AG04450 (cell line): ENCODE data around the gene PTPRG. TPM values are rescaled to one million over a fixed set of nuclear protein-coding genes. Genes with fewer than 3 reads are reported as not detected.

Experiments used
- CTCF ChIA-PET: fragments of 300-600, 350-600 bp; formaldehyde crosslinking; extraction: SDS; loops from one replicate; lab custom pipeline; 2022; ENCODE audit warnings: antibody characterized with exemption, inconsistent platforms; lab: Charles Lee
- POLR2A ChIA-PET: fragments of 350-600 bp; formaldehyde crosslinking; extraction: SDS; loops from one replicate; lab custom pipeline; 2021; ENCODE audit warnings: antibody characterized with exemption, inconsistent platforms; lab: Yijun Ruan, JAX
- DNase-seq: peaks from one replicate; pipeline ENCODE4 v3.0.0-alpha.2; 2011; ENCODE audit warnings: low read depth, low spot score
- H3K27ac ChIP-seq: one replicate; pipeline ENCODE4 v1.5.1; 2012; ENCODE audit warnings: low read depth, low read length, control low read depth
- H3K27me3 ChIP-seq: one replicate; pipeline ENCODE4 v1.6.0; 2012; ENCODE audit warnings: low read length; ENCODE audit not compliant: control insufficient read depth, insufficient read depth
- H3K4me3 ChIP-seq: 2 replicates; pipeline ENCODE4 v1.5.1; 2011; ENCODE audit warnings: mild to moderate bottlenecking, low read depth, low read length, control low read depth
- H3K9me3 ChIP-seq: 2 replicates; pipeline ENCODE4 v1.5.1; 2012; ENCODE audit warnings: low read length; ENCODE audit not compliant: control insufficient read depth, insufficient read depth
- CTCF ChIP-seq: IDR thresholded peaks from 2 replicates; pipeline ENCODE4 v1.5.1; 2011; ENCODE audit warnings: low read depth, low read length, control low read depth, inconsistent platforms
- polyA plus RNA-seq: library from polyadenylated mRNA; depleted of rRNA; stranded (reverse); fragments of >200 nt; gene quantifications from 2 replicates; pipeline ENCODE4 v1.2.3, GENCODE V29; 2011

PTPRG gene
- polyA plus RNA-seq, 1 experiment: 26.5 TPM

GRCh38 chr3:62144482-62144881 is 583.1 kb downstream of the PTPRG start:
- Histone ChIP-seq H3K27ac (no peak overlapping the region), H3K4me3 (no peak overlapping the region), H3K27me3 (no peaks in the 10 kb centered on the region), H3K9me3 (no peaks in the 10 kb centered on the region)
- TF ChIP-seq CTCF: no peak
- ChIA-PET POLR2A (interaction anchor here (0.6 kb wide), 1 partner anchor 116 kb away, joined by 3 read pairs; no protein-coding TSS in a partner anchor), CTCF (interaction anchor here (1.0 to 1.6 kb wide), 2 partner anchors 9 to 35 kb away, joined by 4 to 5 read pairs; no protein-coding TSS in a partner anchor)
- no peak for DNase-seq

GRCh38 chr3:62145086-62145757 is 583.9 kb downstream of the PTPRG start:
- no peak for TF ChIP-seq CTCF
- Histone ChIP-seq H3K9me3 (no peaks in the 10 kb centered on the region), H3K27ac (no peak overlapping the region), H3K4me3 (no peak overlapping the region), H3K27me3 (no peaks in the 10 kb centered on the region)
- ChIA-PET CTCF (interaction anchor here (1.0 to 1.6 kb wide), 2 partner anchors 8 to 36 kb away, joined by 4 to 5 read pairs; no protein-coding TSS in a partner anchor), POLR2A (no interaction called here)
- DNase-seq: no peak

DNA sequence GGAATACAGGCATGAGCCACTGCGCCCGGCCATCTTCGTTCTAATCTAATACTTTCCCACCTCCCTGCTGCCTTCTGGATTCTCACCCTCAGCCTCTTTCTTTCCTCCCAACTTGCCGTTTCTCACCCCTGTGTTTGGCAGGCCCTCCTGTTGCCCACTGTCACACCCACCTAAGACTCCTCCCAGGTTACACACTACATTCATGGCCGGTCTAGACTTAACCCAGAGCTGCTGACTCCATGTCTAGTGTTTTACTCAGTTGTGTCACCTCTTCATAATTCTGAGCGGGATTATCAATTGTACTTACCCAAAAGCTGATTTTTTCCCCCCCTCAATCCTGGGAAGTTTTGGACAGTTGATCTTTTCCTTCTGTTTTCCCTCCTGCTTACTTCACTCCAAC is 588.2 kb downstream of the PTPRG start:
- CTCF ChIA-PET: interaction anchor here (0.7 kb wide), 1 partner anchor 153 kb away, joined by 8 read pairs; no protein-coding TSS in a partner anchor
- no peak for DNase-seq
- H3K27ac ChIP-seq: no peak overlapping the region

DNA sequence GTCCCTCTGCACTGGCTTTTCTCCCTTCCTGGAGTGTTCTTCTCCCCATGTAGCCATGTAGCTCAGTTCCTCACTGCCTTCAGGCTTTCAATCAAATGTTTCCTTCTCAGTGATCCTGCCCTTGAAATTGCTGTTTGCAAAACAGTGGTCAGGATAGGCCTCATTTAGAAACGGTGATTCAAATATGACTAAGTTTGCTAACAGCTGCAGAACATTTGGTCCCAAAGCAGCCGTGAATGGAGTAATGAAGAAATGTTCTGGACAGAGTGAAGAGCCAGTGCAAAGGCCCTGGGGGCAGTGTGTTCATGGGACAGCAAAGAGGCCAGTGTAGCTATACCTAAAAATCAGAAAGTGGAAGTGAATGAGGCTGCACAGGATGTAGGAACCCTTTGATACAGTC is 588.6 kb downstream of the PTPRG start:
- Histone ChIP-seq H3K4me3 (no peak overlapping the region), H3K27me3 (no peaks in the 10 kb centered on the region), H3K9me3 (no peaks in the 10 kb centered on the region), H3K27ac (no peak overlapping the region)
- no peak for TF ChIP-seq CTCF
- ChIA-PET POLR2A (no interaction called here), CTCF (interaction anchor here (1.1 to 2.1 kb wide), 2 partner anchors 39 to 261 kb away, joined by 3 to 7 read pairs; no protein-coding TSS in a partner anchor)
- peak; percentile 18 for DNase-seq

More for the DNA sequence above, 588.2 kb downstream of the PTPRG start:
- POLR2A ChIA-PET: no interaction called here
- Histone ChIP-seq H3K9me3 (no peaks in the 10 kb centered on the region), H3K4me3 (no peak overlapping the region), H3K27me3 (no peaks in the 10 kb centered on the region)
- TF ChIP-seq CTCF: no peak

GRCh38 chr3:62151591-62151990 is 590.2 kb downstream of the PTPRG start:
- CTCF ChIA-PET: interaction anchor here (2.1 kb wide), 1 partner anchor 37 kb away, joined by 7 read pairs; no protein-coding TSS in a partner anchor
- POLR2A ChIA-PET: no interaction called here
- Histone ChIP-seq H3K4me3 (no peak overlapping the region), H3K9me3 (no peaks in the 10 kb centered on the region), H3K27ac (no peak overlapping the region), H3K27me3 (no peaks in the 10 kb centered on the region)
- no peak for DNase-seq
- TF ChIP-seq CTCF: no peak
